ENCODE results near the gene SLC12A8.

DNA sequence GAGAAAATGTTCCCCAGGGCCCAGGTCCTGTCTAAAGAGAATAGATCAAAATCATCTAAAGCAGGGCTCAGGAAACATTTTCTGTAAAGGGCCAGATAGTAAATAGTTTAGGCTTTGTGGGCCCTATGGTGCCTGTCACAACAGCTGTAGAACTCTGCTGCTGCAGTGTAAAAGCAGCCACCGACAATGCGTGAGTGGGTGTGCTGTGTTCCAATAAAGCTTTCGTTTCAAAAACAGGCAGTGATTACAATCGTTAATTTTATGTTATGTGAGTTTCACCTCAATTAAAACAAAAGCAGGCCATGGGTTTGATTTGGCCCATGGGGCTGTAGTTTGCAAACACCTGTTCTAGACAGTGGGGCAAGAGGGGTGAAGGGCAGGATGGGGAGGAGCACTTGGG is 144.3 kb downstream of the SLC12A8 start:
- TF ChIP-seq, protein P1, sequence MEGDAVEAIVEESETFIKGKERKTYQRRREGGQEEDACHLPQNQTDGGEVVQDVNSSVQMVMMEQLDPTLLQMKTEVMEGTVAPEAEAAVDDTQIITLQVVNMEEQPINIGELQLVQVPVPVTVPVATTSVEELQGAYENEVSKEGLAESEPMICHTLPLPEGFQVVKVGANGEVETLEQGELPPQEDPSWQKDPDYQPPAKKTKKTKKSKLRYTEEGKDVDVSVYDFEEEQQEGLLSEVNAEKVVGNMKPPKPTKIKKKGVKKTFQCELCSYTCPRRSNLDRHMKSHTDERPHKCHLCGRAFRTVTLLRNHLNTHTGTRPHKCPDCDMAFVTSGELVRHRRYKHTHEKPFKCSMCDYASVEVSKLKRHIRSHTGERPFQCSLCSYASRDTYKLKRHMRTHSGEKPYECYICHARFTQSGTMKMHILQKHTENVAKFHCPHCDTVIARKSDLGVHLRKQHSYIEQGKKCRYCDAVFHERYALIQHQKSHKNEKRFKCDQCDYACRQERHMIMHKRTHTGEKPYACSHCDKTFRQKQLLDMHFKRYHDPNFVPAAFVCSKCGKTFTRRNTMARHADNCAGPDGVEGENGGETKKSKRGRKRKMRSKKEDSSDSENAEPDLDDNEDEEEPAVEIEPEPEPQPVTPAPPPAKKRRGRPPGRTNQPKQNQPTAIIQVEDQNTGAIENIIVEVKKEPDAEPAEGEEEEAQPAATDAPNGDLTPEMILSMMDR (IDR thresholded peaks at IDR 0.05), result no peak
- no peak for TF ChIP-seq POLR2A (IDR thresholded peaks at IDR 0.05)

Measured in right lobe of liver (tissue), 4 donors.